Right lung (tissue), 5 donors: ENCODE measurements around the gene FASLG. TPM values are rescaled to one million over a fixed set of nuclear protein-coding genes. Genes with fewer than 3 reads are reported as not detected.
"Not testable (repeated sequence)": the region's sequence is repeated elsewhere in the genome, so short reads cannot be mapped to it uniquely, and the experiment has no call there.

Experiments
- DNase-seq, 2 donors: peaks; one replicate each; pipeline ENCODE4 v3.0.0-alpha.2; 2013
- polyA plus RNA-seq, 5 donors: library from polyadenylated mRNA; unstranded; fragments of 120-200 nt; gene quantifications; one replicate each; pipeline versions ENCODE4 v1.2.1 to v1.2.3, GENCODE V29; 2013; ENCODE audit warnings: inconsistent platforms in 1 of 5, low replicate concordance in 1 of 5; ENCODE audit not compliant: insufficient read length in 5 of 5, insufficient read depth in 1 of 5

Gene FASLG
- polyA plus RNA-seq, 5 donors, result 0.24 to 0.81 (median 0.41) TPM

GRCh38 chr1:172680733-172681275 lies 21.9 kb downstream of the FASLG start:
- no peak for DNase-seq

- DNase-seq, result no peak
Observed at GRCh38 chr1:172682812-172683211, 23.9 kb downstream of the FASLG start.

- no peak for DNase-seq
Observed at GRCh38 chr1:172686143-172686542, 27.2 kb downstream of the FASLG start.

- not testable (repeated sequence) for DNase-seq
Observed at GRCh38 chr1:172688428-172689085, 29.7 kb downstream of the FASLG start.

- not testable (repeated sequence) for DNase-seq
Observed at GRCh38 chr1:172690925-172691324, 32.0 kb downstream of the FASLG start.

- DNase-seq, result no peak
Observed at GRCh38 chr1:172697534-172698002, 38.7 kb downstream of the FASLG start.

GRCh38 chr1:172698224-172698623 lies 39.3 kb downstream of the FASLG start:
- no peak for DNase-seq

GRCh38 chr1:172699111-172699510 lies 40.2 kb downstream of the FASLG start:
- DNase-seq, result no peak

- DNase-seq, result no peak
Observed at GRCh38 chr1:172699695-172700227, 40.9 kb downstream of the FASLG start.

GRCh38 chr1:172700556-172700955 lies 41.7 kb downstream of the FASLG start:
- no peak for DNase-seq

- DNase-seq, result no peak
Observed at GRCh38 chr1:172704001-172704400, 45.1 kb downstream of the FASLG start.

GRCh38 chr1:172704420-172705210 lies 45.7 kb downstream of the FASLG start:
- DNase-seq, result no peak

GRCh38 chr1:172708452-172708851 lies 49.5 kb downstream of the FASLG start:
- no peak for DNase-seq

GRCh38 chr1:172711558-172711957 lies 52.7 kb downstream of the FASLG start:
- DNase-seq, result no peak

GRCh38 chr1:172713466-172713865 lies 54.6 kb downstream of the FASLG start:
- DNase-seq, result no peak

Other genes starting within 250 kb of the FASLG start
- 1 to 10 TPM in 1 of 5 donors, under 1 TPM in 3, not detected in 1; 0.36 to 3.9 (median 0.44) TPM for gene C1orf105, start 238.4 kb upstream of the FASLG start, polyA plus RNA-seq
- gene PIGC, start 215.0 kb upstream of the FASLG start, polyA plus RNA-seq, result 10 to 100 TPM; 40.8 to 48.2 (median 46.7) TPM
- gene SUCO, start 126.0 kb upstream of the FASLG start, polyA plus RNA-seq, result 10 to 100 TPM; 45.4 to 75.7 (median 65.3) TPM